GM12864 (cell line): ENCODE measurements around the gene ABCF1.

ENCODE experiments used
- DNase-seq: peaks from one replicate; pipeline ENCODE4 v3.0.0-alpha.2; 2011; ENCODE audit warnings: low read depth
- H3K4me3 ChIP-seq: 2 replicates; pipeline ENCODE4 v1.5.1; 2011; ENCODE audit warnings: mild to moderate bottlenecking, low read depth, low read length, control low read depth
- TF ChIP-seq, protein P1 (sequence below): IDR thresholded peaks from 2 replicates; pipeline ENCODE4 v1.5.1; 2011; ENCODE audit warnings: low read depth, mild to moderate bottlenecking, moderate library complexity, low read length, control low read depth, inconsistent platforms; ENCODE audit errors: missing control alignments

The ABCF1 gene

DNA sequence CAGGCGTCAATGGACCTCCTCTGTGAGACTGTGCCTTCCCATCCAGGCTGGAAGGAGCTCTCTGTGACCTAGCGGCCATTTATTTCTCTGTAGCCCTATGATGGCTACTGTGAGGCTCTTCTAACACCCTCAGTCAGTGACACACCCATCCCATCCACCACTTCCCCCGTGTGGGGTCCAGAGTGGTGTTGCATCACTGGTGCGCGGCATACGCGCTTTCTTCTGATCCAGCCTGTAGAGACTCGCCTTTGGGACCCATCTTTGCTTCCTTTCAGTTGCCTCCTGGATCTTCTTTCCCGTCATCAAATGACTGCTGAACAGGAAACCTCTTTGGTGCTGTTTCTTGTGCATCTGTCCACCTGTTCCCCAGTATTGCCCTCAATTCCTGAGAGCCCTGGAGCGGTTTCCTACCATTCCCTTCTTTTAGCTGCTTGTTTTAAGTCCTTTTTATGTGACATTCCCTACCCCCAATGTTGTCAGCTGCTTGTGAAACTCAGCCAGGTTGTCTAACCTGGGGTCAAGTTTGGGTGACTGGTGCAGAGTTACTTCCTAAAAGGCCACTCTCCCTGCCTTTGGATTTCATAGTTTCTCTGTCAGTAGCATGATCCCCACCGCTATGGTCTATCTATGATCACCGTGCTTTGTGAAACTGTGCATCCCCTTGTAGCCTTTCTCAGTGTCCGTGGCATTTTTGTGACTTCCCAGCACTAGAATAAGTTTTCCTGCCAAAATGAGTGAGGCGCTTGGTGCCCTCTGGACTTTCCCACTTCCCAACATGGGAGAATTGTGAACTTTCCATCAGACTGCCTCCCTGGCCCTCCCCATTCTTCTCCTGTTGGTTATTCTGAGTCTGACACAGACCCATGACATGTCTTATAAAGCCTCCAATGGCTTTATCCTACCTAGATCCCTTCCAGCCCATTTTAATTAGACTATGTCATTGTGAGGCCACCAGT lies 8.5 kb upstream of the ABCF1 start:
- no peak overlapping the region for H3K4me3 ChIP-seq
- no peak for DNase-seq
- TF ChIP-seq, protein P1, sequence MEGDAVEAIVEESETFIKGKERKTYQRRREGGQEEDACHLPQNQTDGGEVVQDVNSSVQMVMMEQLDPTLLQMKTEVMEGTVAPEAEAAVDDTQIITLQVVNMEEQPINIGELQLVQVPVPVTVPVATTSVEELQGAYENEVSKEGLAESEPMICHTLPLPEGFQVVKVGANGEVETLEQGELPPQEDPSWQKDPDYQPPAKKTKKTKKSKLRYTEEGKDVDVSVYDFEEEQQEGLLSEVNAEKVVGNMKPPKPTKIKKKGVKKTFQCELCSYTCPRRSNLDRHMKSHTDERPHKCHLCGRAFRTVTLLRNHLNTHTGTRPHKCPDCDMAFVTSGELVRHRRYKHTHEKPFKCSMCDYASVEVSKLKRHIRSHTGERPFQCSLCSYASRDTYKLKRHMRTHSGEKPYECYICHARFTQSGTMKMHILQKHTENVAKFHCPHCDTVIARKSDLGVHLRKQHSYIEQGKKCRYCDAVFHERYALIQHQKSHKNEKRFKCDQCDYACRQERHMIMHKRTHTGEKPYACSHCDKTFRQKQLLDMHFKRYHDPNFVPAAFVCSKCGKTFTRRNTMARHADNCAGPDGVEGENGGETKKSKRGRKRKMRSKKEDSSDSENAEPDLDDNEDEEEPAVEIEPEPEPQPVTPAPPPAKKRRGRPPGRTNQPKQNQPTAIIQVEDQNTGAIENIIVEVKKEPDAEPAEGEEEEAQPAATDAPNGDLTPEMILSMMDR = no peak

DNA sequence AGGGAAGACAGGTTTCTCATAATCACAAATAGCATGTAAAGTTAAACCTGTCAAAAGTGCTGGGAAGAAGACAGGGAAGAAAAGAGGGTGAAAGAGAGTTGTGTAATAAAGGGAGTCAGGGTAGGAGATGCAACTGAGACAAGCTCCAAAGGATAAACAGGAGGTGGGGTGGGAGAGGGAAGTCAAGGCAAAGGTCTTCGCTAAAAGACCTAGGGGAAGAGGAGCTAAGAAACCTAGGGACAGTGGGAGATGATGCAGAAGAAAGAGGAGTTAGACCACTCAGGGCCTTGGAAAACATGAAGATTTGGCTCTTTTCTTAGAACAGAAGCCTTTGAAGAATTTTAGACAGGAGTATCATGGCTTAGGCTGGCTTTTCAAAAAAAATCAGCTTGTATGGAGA lies 7.1 kb upstream of the ABCF1 start:
- DNase-seq = no peak
- TF ChIP-seq, protein P1 = no peak
- H3K4me3 ChIP-seq = no peak overlapping the region

DNA sequence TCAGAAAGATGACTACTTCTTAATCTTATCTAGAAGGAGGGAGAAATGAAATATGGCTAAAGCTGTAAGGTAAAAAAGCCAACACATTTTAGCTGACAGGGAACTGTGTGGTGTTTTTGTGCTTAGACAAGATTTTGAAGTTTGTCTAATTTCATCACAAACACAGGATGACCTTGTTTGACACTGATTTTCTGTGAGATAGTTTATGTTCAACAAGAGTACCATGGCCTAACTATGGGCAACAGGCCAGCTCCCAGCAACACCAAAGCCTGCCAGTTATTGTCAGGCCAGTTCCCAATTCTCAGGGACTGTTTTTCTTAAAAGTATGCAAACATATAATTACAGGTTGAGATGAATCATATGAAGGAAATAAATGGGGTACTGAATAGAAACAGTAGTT lies 5.5 kb upstream of the ABCF1 start:
- no peak overlapping the region for H3K4me3 ChIP-seq
- TF ChIP-seq, protein P1 = no peak
- DNase-seq = no peak

DNA sequence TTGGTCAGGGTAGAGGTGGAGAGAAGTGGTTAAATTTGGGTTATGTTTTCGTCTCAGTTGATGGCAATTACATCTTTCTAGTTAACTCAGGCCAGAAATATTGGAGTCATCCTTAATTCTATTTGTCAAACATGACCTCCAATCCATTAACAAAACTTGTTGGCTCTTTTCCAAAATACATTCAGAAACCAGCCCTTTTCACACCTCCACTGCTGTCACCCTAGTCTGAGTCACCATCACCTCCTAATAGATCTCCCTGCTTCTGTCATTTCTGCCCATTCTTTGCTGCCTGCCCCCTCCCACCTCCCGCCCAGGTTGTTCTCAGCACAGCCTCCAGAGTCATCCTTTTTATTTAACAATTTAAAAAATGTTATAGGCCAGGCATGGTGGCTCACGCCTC lies 3.0 kb upstream of the ABCF1 start:
- TF ChIP-seq, protein P1 = no peak
- H3K4me3 ChIP-seq = no peak overlapping the region
- DNase-seq = no peak

DNA sequence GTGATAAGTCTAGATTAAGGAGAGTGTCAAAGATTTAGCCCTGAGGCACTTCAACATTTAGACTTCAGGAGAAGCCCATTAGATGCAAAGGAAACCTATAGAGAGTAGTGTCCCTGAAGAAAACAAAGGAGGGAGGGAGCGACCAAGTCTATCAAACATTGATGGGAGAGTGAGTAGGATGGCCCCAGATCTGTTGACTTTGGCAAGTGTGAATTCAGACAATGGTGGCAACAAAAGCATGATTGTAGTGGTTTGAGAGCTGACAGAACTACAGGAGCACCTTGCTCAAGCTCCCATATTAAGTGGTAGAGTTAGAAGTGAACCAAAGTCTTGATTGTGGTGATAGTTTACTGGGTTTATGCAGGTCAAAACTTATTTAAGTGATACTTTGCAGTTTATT lies 979 bp upstream of the ABCF1 start:
- TF ChIP-seq, protein P1 = no peak
- H3K4me3 ChIP-seq = peak overlapping the region; percentile 86

DNA sequence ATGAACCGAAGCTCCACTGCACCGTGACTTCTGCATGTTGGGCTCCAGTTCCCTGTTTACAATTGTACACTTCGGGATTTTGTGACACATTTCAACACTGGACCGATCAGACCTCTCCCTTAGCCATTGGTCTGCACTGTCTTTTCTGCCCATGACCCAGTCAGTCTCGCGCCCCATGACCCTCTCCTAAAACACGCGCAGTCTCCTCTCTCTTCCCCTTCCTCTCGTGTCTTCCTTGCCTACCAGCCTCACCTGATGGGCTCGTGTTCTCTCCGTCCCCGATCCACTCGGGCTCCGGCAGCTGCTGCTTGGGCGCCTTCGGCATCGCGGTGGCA lies 535 bp upstream of the ABCF1 start:
- TF ChIP-seq, protein P1 = no peak
- peak overlapping the region; percentile 86 for H3K4me3 ChIP-seq
- no peak for DNase-seq

More for the DNA sequence above, 979 bp upstream of the ABCF1 start:
- DNase-seq = no peak

DNA sequence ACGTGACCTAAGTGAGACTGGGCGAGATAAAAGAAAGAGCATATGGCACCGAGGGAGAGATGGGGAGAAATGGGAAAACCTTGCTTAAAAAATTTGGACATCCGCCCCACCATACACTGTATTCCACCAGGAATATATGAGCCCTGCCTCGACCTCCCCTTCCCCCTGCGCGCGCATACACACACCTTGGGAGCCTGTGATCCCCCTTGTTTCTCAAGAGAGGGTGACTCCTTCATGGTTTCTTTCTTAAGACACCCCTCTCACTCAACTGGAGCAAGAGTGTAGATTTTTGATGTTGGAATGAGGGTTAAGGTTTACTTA lies 480 bp downstream of the ABCF1 start:
- TF ChIP-seq, protein P1 = no peak
- peak overlapping the region; percentile 86 for H3K4me3 ChIP-seq
- no peak for DNase-seq
